ENCODE measurements around the gene CX3CL1. TPM values are rescaled to one million over a fixed set of nuclear protein-coding genes. Genes with fewer than 3 reads are reported as not detected.

Gene CX3CL1
- total RNA-seq, 1 experiment from 2014 or later = not detected

- Histone ChIP-seq H3K9ac (ENCODE audit: low read length) (no peak within 1 kb of the TSS), H3K9me2 (replicated peaks; ENCODE audit: low read length) (no peaks in the 10 kb centered on the region), H3K4me3 (ENCODE audit: low read length) (no peak within 1 kb of the TSS), H3K4me2 (ENCODE audit: low read length) (no peak within 1 kb of the TSS), H3K9me3 (ENCODE audit: low read length) (no peaks in the 10 kb centered on the region), H2AFZ (ENCODE audit: low read length) (no peak within 1 kb of the TSS), H3F3A (ENCODE audit: low read length, unreplicated experiment) (no peaks in the 10 kb centered on the region), H3K4me1 (ENCODE audit: insufficient read depth, low read length) (no peaks in the 10 kb centered on the region), H4K20me1 (ENCODE audit: low read length) (no peaks in the 10 kb centered on the region), H3K27me3 (ENCODE audit: low read length) (no peaks in the 10 kb centered on the region), H3K27ac (ENCODE audit: low read length) (no peak within 1 kb of the TSS), H3K36me3 (ENCODE audit: low read depth, low read length) (no peaks in the 10 kb centered on the region), H3K79me2 (ENCODE audit: low read length) (no peaks in the 10 kb centered on the region)
- ChIA-PET CTCF (no interaction called here), POLR2A (ENCODE audit: unreplicated experiment) (no interaction called here)
- no TSS peak for BruUV-seq (replicated peaks)
- intact Hi-C loops (cut with micrococcal nuclease) = no loop called here
- TF ChIP-seq, protein P1, sequence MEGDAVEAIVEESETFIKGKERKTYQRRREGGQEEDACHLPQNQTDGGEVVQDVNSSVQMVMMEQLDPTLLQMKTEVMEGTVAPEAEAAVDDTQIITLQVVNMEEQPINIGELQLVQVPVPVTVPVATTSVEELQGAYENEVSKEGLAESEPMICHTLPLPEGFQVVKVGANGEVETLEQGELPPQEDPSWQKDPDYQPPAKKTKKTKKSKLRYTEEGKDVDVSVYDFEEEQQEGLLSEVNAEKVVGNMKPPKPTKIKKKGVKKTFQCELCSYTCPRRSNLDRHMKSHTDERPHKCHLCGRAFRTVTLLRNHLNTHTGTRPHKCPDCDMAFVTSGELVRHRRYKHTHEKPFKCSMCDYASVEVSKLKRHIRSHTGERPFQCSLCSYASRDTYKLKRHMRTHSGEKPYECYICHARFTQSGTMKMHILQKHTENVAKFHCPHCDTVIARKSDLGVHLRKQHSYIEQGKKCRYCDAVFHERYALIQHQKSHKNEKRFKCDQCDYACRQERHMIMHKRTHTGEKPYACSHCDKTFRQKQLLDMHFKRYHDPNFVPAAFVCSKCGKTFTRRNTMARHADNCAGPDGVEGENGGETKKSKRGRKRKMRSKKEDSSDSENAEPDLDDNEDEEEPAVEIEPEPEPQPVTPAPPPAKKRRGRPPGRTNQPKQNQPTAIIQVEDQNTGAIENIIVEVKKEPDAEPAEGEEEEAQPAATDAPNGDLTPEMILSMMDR (conservative IDR thresholded peaks at IDR 0.05; ENCODE audit: low read depth, low read length) = no peak
- TF ChIP-seq EZH2 (IDR thresholded peaks at IDR 0.05; ENCODE audit: low read length, unreplicated experiment) (no peak), EZH2phosphoT487 (IDR thresholded peaks at IDR 0.05; ENCODE audit: borderline replicate concordance, low read length) (no peak)
- DNase-seq (no peak), ATAC-seq (no peak)
Measured at GRCh38 chr16:57403965-57404817, 31.9 kb downstream of the CX3CL1 start, which contains the start of gene CCL17. CCL17 (plus strand) TSS chr16:57404767; CDS start chr16:57413933, 9,166 bp downstream.

- ChIA-PET CTCF (no interaction called here), POLR2A (ENCODE audit: unreplicated experiment) (no interaction called here)
- intact Hi-C loops (cut with micrococcal nuclease) = no loop called here
- Histone ChIP-seq H3K36me3 (ENCODE audit: low read depth, low read length) (no peaks in the 10 kb centered on the region), H3K4me1 (ENCODE audit: insufficient read depth, low read length) (no peaks in the 10 kb centered on the region), H3K9me3 (ENCODE audit: low read length) (no peaks in the 10 kb centered on the region), H3K4me2 (ENCODE audit: low read length) (no peak overlapping the region), H3K9ac (ENCODE audit: low read length) (no peak overlapping the region), H2AFZ (ENCODE audit: low read length) (no peak overlapping the region), H3K27ac (ENCODE audit: low read length) (no peak overlapping the region), H3K79me2 (ENCODE audit: low read length) (no peaks in the 10 kb centered on the region), H3K9me2 (replicated peaks; ENCODE audit: low read length) (no peaks in the 10 kb centered on the region), H3K27me3 (ENCODE audit: low read length) (no peaks in the 10 kb centered on the region), H3K4me3 (ENCODE audit: low read length) (no peak overlapping the region), H3F3A (ENCODE audit: low read length, unreplicated experiment) (no peaks in the 10 kb centered on the region), H4K20me1 (ENCODE audit: low read length) (no peaks in the 10 kb centered on the region)
- ATAC-seq = no peak
- no peak for TF ChIP-seq EZH2phosphoT487 (IDR thresholded peaks at IDR 0.05; ENCODE audit: borderline replicate concordance, low read length)
- TF ChIP-seq, protein P1 (conservative IDR thresholded peaks at IDR 0.05; ENCODE audit: low read depth, low read length) = no peak
- TF ChIP-seq EZH2 (IDR thresholded peaks at IDR 0.05; ENCODE audit: low read length, unreplicated experiment) = no peak
- no TSS peak for BruUV-seq (replicated peaks)
- DNase-seq = no peak
Measured at GRCh38 chr16:57405097-57405496, 32.8 kb downstream of the CX3CL1 start.

GRCh38 chr16:57406881-57407280 lies 34.6 kb downstream of the CX3CL1 start:
- no peaks in the 10 kb centered on the region for H3K4me1 ChIP-seq (ENCODE audit: insufficient read depth, low read length)
- no peak overlapping the region for H2AFZ ChIP-seq (ENCODE audit: low read length)
- TF ChIP-seq EZH2phosphoT487 (IDR thresholded peaks at IDR 0.05; ENCODE audit: borderline replicate concordance, low read length) (no peak), EZH2 (IDR thresholded peaks at IDR 0.05; ENCODE audit: low read length, unreplicated experiment) (no peak)
- TF ChIP-seq, protein P1 (conservative IDR thresholded peaks at IDR 0.05; ENCODE audit: low read depth, low read length) = no peak
- H3K4me3 ChIP-seq (ENCODE audit: low read length) = no peak overlapping the region
- DNase-seq (no peak), ATAC-seq (no peak)
- no peak overlapping the region for H3K27ac ChIP-seq (ENCODE audit: low read length)
- CTCF ChIA-PET = no interaction called here
- no peaks in the 10 kb centered on the region for H3K79me2 ChIP-seq (ENCODE audit: low read length)
- BruUV-seq (replicated peaks) = no TSS peak
- no peaks in the 10 kb centered on the region for H3K27me3 ChIP-seq (ENCODE audit: low read length)
- intact Hi-C loops (cut with micrococcal nuclease) = no loop called here
- H3K4me2 ChIP-seq (ENCODE audit: low read length) = no peak overlapping the region
- POLR2A ChIA-PET (ENCODE audit: unreplicated experiment) = no interaction called here
- no peak overlapping the region for H3K9ac ChIP-seq (ENCODE audit: low read length)
- no peaks in the 10 kb centered on the region for H3K9me2 ChIP-seq (replicated peaks; ENCODE audit: low read length)
- H3K9me3 ChIP-seq (ENCODE audit: low read length) = no peaks in the 10 kb centered on the region
- H3F3A ChIP-seq (ENCODE audit: low read length, unreplicated experiment) = no peaks in the 10 kb centered on the region
- H3K36me3 ChIP-seq (ENCODE audit: low read depth, low read length) = no peaks in the 10 kb centered on the region
- H4K20me1 ChIP-seq (ENCODE audit: low read length) = no peaks in the 10 kb centered on the region
